ENCODE results near the gene BRD4.

The BRD4 gene

GRCh38 chr19:15368798-15369593 lies 36.7 kb upstream of the BRD4 start:
- TF ChIP-seq ZNF621 (tag by site-specific recombination; IDR thresholded peaks at IDR 0.05) (no peak), ZNF830 (tag by site-specific recombination; IDR thresholded peaks at IDR 0.05; ENCODE audit: low read depth) (no peak), ZNF146 (tag by site-specific recombination; IDR thresholded peaks at IDR 0.05) (no peak), ZNF747 (tag by site-specific recombination; IDR thresholded peaks at IDR 0.05) (no peak)
- TF ChIP-seq, protein P1, sequence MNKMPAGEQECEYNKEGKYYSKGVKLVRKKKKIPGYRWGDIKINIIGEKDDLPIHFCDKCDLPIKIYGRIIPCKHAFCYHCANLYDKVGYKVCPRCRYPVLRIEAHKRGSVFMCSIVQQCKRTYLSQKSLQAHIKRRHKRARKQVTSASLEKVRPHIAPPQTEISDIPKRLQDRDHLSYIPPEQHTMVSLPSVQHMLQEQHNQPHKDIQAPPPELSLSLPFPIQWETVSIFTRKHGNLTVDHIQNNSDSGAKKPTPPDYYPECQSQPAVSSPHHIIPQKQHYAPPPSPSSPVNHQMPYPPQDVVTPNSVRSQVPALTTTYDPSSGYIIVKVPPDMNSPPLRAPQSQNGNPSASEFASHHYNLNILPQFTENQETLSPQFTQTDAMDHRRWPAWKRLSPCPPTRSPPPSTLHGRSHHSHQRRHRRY (tag by site-specific recombination; IDR thresholded peaks at IDR 0.05) = no peak
- POLR2A ChIA-PET = interaction anchor here (1.9 kb wide), 1 partner anchor 10 kb away, joined by 5 read pairs; the partner anchor contains the start of gene AKAP8
- Histone ChIP-seq H3K4me1 (ENCODE audit: control insufficient read depth, insufficient read depth, low read length) (no peaks in the 10 kb centered on the region), H3K36me3 (ENCODE audit: control insufficient read depth in 2 of 2, insufficient read depth in 1 of 2, low read length in 2 of 2) (peaks cover 28 to 92% of the 10 kb centered on the region in 2 experiments), H3K4me3 (ENCODE audit: low read depth, low read length) (no peak overlapping the region), H3K27ac (ENCODE audit: extremely low read depth, low read depth, low read length) (no peak overlapping the region), H3K9me3 (ENCODE audit: control insufficient read depth, insufficient read depth, low read depth, low read length) (no peaks in the 10 kb centered on the region)
- CTCF ChIA-PET = no interaction called here

GRCh38 chr19:15368051-15368632 lies 35.8 kb upstream of the BRD4 start:
- H3K4me1 ChIP-seq (ENCODE audit: control insufficient read depth, insufficient read depth, low read length) = no peaks in the 10 kb centered on the region
- TF ChIP-seq KLF9 (tag by site-specific recombination; IDR thresholded peaks at IDR 0.05; ENCODE audit: low read depth) = no peak
- TF ChIP-seq ZNF548 (tag by site-specific recombination; IDR thresholded peaks at IDR 0.05) = no peak
- no peak for TF ChIP-seq OSR2 (tag by site-specific recombination; IDR thresholded peaks at IDR 0.05)
- no peak for TF ChIP-seq ZNF658 (tag by site-specific recombination; IDR thresholded peaks at IDR 0.05)
- TF ChIP-seq, protein P2, sequence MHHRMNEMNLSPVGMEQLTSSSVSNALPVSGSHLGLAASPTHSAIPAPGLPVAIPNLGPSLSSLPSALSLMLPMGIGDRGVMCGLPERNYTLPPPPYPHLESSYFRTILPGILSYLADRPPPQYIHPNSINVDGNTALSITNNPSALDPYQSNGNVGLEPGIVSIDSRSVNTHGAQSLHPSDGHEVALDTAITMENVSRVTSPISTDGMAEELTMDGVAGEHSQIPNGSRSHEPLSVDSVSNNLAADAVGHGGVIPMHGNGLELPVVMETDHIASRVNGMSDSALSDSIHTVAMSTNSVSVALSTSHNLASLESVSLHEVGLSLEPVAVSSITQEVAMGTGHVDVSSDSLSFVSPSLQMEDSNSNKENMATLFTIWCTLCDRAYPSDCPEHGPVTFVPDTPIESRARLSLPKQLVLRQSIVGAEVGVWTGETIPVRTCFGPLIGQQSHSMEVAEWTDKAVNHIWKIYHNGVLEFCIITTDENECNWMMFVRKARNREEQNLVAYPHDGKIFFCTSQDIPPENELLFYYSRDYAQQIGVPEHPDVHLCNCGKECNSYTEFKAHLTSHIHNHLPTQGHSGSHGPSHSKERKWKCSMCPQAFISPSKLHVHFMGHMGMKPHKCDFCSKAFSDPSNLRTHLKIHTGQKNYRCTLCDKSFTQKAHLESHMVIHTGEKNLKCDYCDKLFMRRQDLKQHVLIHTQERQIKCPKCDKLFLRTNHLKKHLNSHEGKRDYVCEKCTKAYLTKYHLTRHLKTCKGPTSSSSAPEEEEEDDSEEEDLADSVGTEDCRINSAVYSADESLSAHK (tag by site-specific recombination; IDR thresholded peaks at IDR 0.05) = no peak
- no peak for TF ChIP-seq ZNF561 (tag by site-specific recombination; IDR thresholded peaks at IDR 0.05; ENCODE audit: borderline replicate concordance)
- TF ChIP-seq ZNF747 (tag by site-specific recombination; IDR thresholded peaks at IDR 0.05) = no peak
- TF ChIP-seq, protein P3, sequence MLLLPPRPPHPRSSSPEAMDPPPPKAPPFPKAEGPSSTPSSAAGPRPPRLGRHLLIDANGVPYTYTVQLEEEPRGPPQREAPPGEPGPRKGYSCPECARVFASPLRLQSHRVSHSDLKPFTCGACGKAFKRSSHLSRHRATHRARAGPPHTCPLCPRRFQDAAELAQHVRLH (tag by site-specific recombination; IDR thresholded peaks at IDR 0.05) = no peak
- TF ChIP-seq SCRT1 (tag by site-specific recombination; IDR thresholded peaks at IDR 0.05; ENCODE audit: borderline replicate concordance) = no peak
- no peak for TF ChIP-seq CTCF (tag by site-specific recombination; IDR thresholded peaks at IDR 0.05)
- TF ChIP-seq, protein P4, sequence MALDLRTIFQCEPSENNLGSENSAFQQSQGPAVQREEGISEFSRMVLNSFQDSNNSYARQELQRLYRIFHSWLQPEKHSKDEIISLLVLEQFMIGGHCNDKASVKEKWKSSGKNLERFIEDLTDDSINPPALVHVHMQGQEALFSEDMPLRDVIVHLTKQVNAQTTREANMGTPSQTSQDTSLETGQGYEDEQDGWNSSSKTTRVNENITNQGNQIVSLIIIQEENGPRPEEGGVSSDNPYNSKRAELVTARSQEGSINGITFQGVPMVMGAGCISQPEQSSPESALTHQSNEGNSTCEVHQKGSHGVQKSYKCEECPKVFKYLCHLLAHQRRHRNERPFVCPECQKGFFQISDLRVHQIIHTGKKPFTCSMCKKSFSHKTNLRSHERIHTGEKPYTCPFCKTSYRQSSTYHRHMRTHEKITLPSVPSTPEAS (tag by site-specific recombination; IDR thresholded peaks at IDR 0.05) = no peak
- no peak for TF ChIP-seq ZNF335 (tag by site-specific recombination; conservative IDR thresholded peaks at IDR 0.05)
- TF ChIP-seq TRIM28 (IDR thresholded peaks at IDR 0.05; ENCODE audit: borderline replicate concordance, low read length) = no peak
- TF ChIP-seq SALL2 (tag by site-specific recombination; IDR thresholded peaks at IDR 0.05; ENCODE audit: borderline replicate concordance) = no peak
- no peak for TF ChIP-seq ZNF549 (tag by site-specific recombination; IDR thresholded peaks at IDR 0.05)
- no peak for TF ChIP-seq ZNF660 (tag by site-specific recombination; IDR thresholded peaks at IDR 0.05)
- TF ChIP-seq ZNF433 (tag by site-specific recombination; IDR thresholded peaks at IDR 0.05; ENCODE audit: low read depth) = no peak
- peaks cover 28 to 84% of the 10 kb centered on the region in 2 experiments for H3K36me3 ChIP-seq (ENCODE audit: control insufficient read depth in 2 of 2, insufficient read depth in 1 of 2, low read length in 2 of 2)
- POLR2A ChIA-PET = interaction anchor here (1.9 kb wide), 1 partner anchor 11 kb away, joined by 5 read pairs; the partner anchor contains the start of gene AKAP8
- CTCF ChIA-PET = no interaction called here
- no peak overlapping the region for H3K27ac ChIP-seq (ENCODE audit: extremely low read depth, low read depth, low read length)
- no peaks in the 10 kb centered on the region for H3K9me3 ChIP-seq (ENCODE audit: control insufficient read depth, insufficient read depth, low read depth, low read length)
- no peak overlapping the region for H3K4me3 ChIP-seq (ENCODE audit: low read depth, low read length)

Measured in HEK293 (cell line).